Keratinocyte (primary cell): ENCODE results near the gene FNDC3A.

Experiments
- EZH2 ChIP-seq: IDR thresholded peaks from one replicate; pipeline ENCODE4 v1.6.1; 2012; ENCODE audit warnings: inconsistent platforms, mild to moderate bottlenecking, low read length, moderate library complexity
- TF ChIP-seq, protein P1 (sequence below), 3 experiments: IDR thresholded peaks in 1 of 3; conservative IDR thresholded peaks in 1 of 3; optimal IDR thresholded peaks in 1 of 3; 2 replicates in 2 of 3; 3 replicates in 1 of 3; pipeline versions ENCODE3 to v1.5.1; 2011; ENCODE audit warnings: low read length in 3 of 3, mild to moderate bottlenecking in 3 of 3, moderate library complexity in 2 of 3, control low read depth in 1 of 3, inconsistent platforms in 1 of 3; ENCODE audit not compliant: insufficient read depth in 2 of 3; ENCODE audit errors: extremely low read depth in 1 of 3

GRCh38 chr13:48977286-48977625, 1.5 kb downstream of the FNDC3A start:
- TF ChIP-seq, protein P1, sequence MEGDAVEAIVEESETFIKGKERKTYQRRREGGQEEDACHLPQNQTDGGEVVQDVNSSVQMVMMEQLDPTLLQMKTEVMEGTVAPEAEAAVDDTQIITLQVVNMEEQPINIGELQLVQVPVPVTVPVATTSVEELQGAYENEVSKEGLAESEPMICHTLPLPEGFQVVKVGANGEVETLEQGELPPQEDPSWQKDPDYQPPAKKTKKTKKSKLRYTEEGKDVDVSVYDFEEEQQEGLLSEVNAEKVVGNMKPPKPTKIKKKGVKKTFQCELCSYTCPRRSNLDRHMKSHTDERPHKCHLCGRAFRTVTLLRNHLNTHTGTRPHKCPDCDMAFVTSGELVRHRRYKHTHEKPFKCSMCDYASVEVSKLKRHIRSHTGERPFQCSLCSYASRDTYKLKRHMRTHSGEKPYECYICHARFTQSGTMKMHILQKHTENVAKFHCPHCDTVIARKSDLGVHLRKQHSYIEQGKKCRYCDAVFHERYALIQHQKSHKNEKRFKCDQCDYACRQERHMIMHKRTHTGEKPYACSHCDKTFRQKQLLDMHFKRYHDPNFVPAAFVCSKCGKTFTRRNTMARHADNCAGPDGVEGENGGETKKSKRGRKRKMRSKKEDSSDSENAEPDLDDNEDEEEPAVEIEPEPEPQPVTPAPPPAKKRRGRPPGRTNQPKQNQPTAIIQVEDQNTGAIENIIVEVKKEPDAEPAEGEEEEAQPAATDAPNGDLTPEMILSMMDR (optimal IDR thresholded peaks at IDR 0.05 in 1 of 3, IDR thresholded peaks at IDR 0.05 in 1 of 3, conservative IDR thresholded peaks at IDR 0.05 in 1 of 3; ENCODE audit: extremely low read depth in 1 of 3, insufficient read depth in 2 of 3, low read length in 3 of 3): no peak
- TF ChIP-seq EZH2: no peak
